Measurements from ENCODE around the gene TMEM178B.
"Not testable (repeated sequence)": the region's sequence is repeated elsewhere in the genome, so short reads cannot be mapped to it uniquely, and the experiment has no call there.

The TMEM178B gene

GRCh38 chr7:141390339-141390738, 316.5 kb downstream of the TMEM178B start:
- in situ Hi-C loops (cut with MboI; ENCODE audit: low sequenced_read_pairs, unreplicated experiment): no loop called here
- TF ChIP-seq, protein P1, sequence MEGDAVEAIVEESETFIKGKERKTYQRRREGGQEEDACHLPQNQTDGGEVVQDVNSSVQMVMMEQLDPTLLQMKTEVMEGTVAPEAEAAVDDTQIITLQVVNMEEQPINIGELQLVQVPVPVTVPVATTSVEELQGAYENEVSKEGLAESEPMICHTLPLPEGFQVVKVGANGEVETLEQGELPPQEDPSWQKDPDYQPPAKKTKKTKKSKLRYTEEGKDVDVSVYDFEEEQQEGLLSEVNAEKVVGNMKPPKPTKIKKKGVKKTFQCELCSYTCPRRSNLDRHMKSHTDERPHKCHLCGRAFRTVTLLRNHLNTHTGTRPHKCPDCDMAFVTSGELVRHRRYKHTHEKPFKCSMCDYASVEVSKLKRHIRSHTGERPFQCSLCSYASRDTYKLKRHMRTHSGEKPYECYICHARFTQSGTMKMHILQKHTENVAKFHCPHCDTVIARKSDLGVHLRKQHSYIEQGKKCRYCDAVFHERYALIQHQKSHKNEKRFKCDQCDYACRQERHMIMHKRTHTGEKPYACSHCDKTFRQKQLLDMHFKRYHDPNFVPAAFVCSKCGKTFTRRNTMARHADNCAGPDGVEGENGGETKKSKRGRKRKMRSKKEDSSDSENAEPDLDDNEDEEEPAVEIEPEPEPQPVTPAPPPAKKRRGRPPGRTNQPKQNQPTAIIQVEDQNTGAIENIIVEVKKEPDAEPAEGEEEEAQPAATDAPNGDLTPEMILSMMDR (IDR thresholded peaks at IDR 0.05; ENCODE audit: borderline replicate concordance, control extremely low read depth, extremely low read depth, insufficient read depth, missing control alignments): no peak
- no peak for DNase-seq (ENCODE audit: low spot score)

DNA sequence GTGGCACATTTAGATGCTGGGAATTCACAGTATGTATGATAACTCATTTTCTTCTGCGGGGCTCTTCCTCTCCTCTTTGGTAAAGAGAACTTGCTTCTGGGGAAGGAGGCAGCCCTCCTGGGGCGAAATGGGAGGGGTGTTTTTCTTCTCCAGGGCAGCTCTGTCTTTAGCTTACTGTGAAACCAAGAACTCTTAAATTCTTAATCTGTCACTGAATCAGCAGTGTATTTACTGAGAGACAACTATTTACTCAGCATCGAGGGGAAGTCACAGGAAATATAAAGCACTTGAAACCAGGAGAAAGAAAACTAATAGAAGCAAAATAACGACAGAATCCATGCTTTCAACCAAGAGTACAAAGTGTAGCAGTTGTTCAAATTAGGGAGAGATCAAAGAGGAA, 319.2 kb downstream of the TMEM178B start:
- DNase-seq (ENCODE audit: low spot score): no peak
- TF ChIP-seq, protein P1 (IDR thresholded peaks at IDR 0.05; ENCODE audit: borderline replicate concordance, control extremely low read depth, extremely low read depth, insufficient read depth, missing control alignments): no peak
- in situ Hi-C loops (cut with MboI; ENCODE audit: low sequenced_read_pairs, unreplicated experiment): no loop called here

DNA sequence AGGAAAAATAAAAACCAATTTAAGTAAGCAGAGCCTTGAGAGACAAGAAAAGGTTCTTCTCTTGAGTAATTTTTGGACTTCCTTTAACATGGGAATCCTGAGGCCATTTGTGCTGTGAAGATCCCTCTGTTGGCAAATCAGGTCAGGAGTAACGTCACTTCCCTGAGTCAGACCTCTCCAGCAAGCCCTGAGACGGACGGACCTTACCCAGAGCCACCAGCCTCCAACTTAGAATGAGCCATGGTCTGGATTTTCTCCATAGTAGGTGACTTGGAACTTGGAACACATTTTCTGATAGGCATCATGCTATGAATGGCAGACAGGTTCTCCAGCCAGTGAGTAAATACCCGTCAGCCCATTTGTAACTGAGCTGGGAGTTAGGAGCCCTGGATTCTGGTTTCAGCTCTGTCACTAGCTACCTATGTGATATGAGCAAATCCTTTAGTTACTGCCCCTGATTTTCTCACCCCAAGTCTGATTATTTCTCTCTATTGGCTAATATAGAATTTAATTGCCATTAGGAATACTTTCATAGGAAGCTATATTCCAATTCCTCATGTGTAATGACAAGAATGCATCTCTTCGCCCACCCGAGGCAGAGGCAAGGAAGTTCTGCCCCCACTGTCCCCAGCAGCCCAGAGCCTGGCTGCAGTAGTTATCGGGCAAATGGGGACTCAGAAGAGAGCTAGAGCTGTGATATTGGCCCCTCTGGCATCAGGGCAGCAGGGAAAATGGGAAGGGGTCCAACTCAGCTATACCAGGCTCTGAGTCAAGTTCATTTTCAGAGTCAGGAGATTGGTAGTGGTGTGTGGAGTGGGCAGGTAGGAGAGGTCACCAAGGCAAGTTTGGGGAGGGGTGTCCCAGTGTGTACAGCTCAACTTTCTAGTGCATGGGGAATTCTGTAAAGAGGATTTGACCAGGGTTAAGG, 323.6 kb downstream of the TMEM178B start:
- in situ Hi-C loops (cut with MboI; ENCODE audit: low sequenced_read_pairs, unreplicated experiment): no loop called here
- DNase-seq (ENCODE audit: low spot score): no peak
- TF ChIP-seq, protein P1 (IDR thresholded peaks at IDR 0.05; ENCODE audit: borderline replicate concordance, control extremely low read depth, extremely low read depth, insufficient read depth, missing control alignments): no peak

GRCh38 chr7:141400356-141400755, 326.5 kb downstream of the TMEM178B start:
- DNase-seq (ENCODE audit: low spot score): no peak
- in situ Hi-C loops (cut with MboI; ENCODE audit: low sequenced_read_pairs, unreplicated experiment): no loop called here
- TF ChIP-seq, protein P1 (IDR thresholded peaks at IDR 0.05; ENCODE audit: borderline replicate concordance, control extremely low read depth, extremely low read depth, insufficient read depth, missing control alignments): no peak

- TF ChIP-seq, protein P1 (IDR thresholded peaks at IDR 0.05; ENCODE audit: borderline replicate concordance, control extremely low read depth, extremely low read depth, insufficient read depth, missing control alignments): no peak
- in situ Hi-C loops (cut with MboI; ENCODE audit: low sequenced_read_pairs, unreplicated experiment): no loop called here
- DNase-seq (ENCODE audit: low spot score): no peak
Measured at GRCh38 chr7:141402277-141402996, 328.6 kb downstream of the TMEM178B start.

- DNase-seq (ENCODE audit: low spot score); in situ Hi-C loops (cut with MboI; ENCODE audit: low sequenced_read_pairs, unreplicated experiment): not testable (repeated sequence)
Measured at GRCh38 chr7:141403846-141404245, 330.0 kb downstream of the TMEM178B start.

- DNase-seq (ENCODE audit: low spot score): no peak
- in situ Hi-C loops (cut with MboI; ENCODE audit: low sequenced_read_pairs, unreplicated experiment): no loop called here
- TF ChIP-seq, protein P1 (IDR thresholded peaks at IDR 0.05; ENCODE audit: borderline replicate concordance, control extremely low read depth, extremely low read depth, insufficient read depth, missing control alignments): no peak
Measured at GRCh38 chr7:141406347-141406746, 332.5 kb downstream of the TMEM178B start.

Data from GM13976 (cell line).